IMR-90 (cell line): ENCODE results near the gene WDR54. TPM values are rescaled to one million over a fixed set of nuclear protein-coding genes. Genes with fewer than 3 reads are reported as not detected.

ENCODE experiments used
- ATAC-seq: fragments of 200-7000 bp; cut with Tn5 transposase; 2 replicates; pipeline ENCODE4 v1.9.1; 2020; ENCODE audit warnings: low read depth, mild to moderate bottlenecking, moderate library complexity
- BruUV-seq: library from RNA; stranded (reverse); fragments of 400-500 nt; replicated peaks from 2 replicates; lab custom pipeline; 2021; lab: Mats Ljungman, UMichigan
- CTCF ChIA-PET: fragments of 300-600 bp; formaldehyde crosslinking; extraction: SDS; loops from one replicate; lab custom pipeline; 2021; ENCODE audit warnings: antibody characterized with exemption; lab: Yijun Ruan, JAX
- POLR2A ChIA-PET: fragments of 300-600 bp; sonication (Branson Sonifier 250); formaldehyde crosslinking; loops from one replicate; lab custom pipeline; 2022; ENCODE audit warnings: antibody characterized with exemption; ENCODE audit not compliant: unreplicated experiment; lab: Charles Lee
- DNase-seq: peaks from one replicate; pipeline ENCODE4 v3.0.0; 2013
- H2AFZ ChIP-seq: replicated peaks from 2 replicates; pipeline ENCODE3; 2013; ENCODE audit warnings: low read length, mild to moderate bottlenecking; ENCODE audit not compliant: poor library complexity
- H2AK5ac ChIP-seq: 2 replicates; pipeline ENCODE4 v1.6.1; 2013; ENCODE audit warnings: low read depth, low read length, inconsistent platforms
- H2AK9ac ChIP-seq: replicated peaks from 2 replicates; pipeline ENCODE3; 2013; ENCODE audit warnings: mild to moderate bottlenecking, low read depth, low read length, moderate library complexity; ENCODE audit not compliant: poor library complexity
- H2BK120ac ChIP-seq: 2 replicates; pipeline ENCODE4 v1.6.1; 2013; ENCODE audit warnings: low read depth, low read length, inconsistent platforms
- H2BK15ac ChIP-seq: 3 replicates; pipeline ENCODE4 v1.6.1; 2013; ENCODE audit warnings: low read depth, low read length, inconsistent platforms
- H2BK20ac ChIP-seq: 2 replicates; pipeline ENCODE4 v1.6.1; 2013; ENCODE audit warnings: low read depth, mild to moderate bottlenecking, inconsistent platforms, low read length, moderate library complexity
- H2BK5ac ChIP-seq: 2 replicates; pipeline ENCODE4 v1.6.1; 2013; ENCODE audit warnings: mild to moderate bottlenecking, low read depth, low read length, inconsistent platforms; ENCODE audit not compliant: poor library complexity, severe bottlenecking
- H3K14ac ChIP-seq: replicated peaks from 2 replicates; pipeline ENCODE4 v1.6.1; 2013; ENCODE audit warnings: low read depth, low read length, inconsistent platforms
- H3K18ac ChIP-seq: 2 replicates; pipeline ENCODE4 v1.6.1; 2013; ENCODE audit warnings: low read depth, low read length, control low read depth
- H3K23ac ChIP-seq: 2 replicates; pipeline ENCODE4 v1.6.1; 2013; ENCODE audit warnings: low read depth, low read length, inconsistent platforms
- H3K27ac ChIP-seq: 2 replicates; pipeline ENCODE4 v1.5.1; 2013; ENCODE audit warnings: mild to moderate bottlenecking, control low read depth, low read length; ENCODE audit not compliant: insufficient read depth
- H3K27me3 ChIP-seq: 2 replicates; pipeline ENCODE4 v1.6.1; 2013; ENCODE audit warnings: low read length; ENCODE audit not compliant: control insufficient read depth, insufficient read depth
- H3K36me3 ChIP-seq: 2 replicates; pipeline ENCODE4 v1.6.1; 2013; ENCODE audit warnings: low read length, mixed read lengths; ENCODE audit not compliant: control insufficient read depth, insufficient read depth
- H3K4ac ChIP-seq: 2 replicates; pipeline ENCODE4 v1.6.1; 2013; ENCODE audit warnings: low read depth, low read length, inconsistent platforms
- H3K4me1 ChIP-seq: 2 replicates; pipeline ENCODE4 v1.6.1; 2013; ENCODE audit warnings: low read length, mixed read lengths; ENCODE audit not compliant: control insufficient read depth, insufficient read depth
- H3K4me2 ChIP-seq: 2 replicates; pipeline ENCODE4 v1.6.1; 2013; ENCODE audit warnings: low read depth, mild to moderate bottlenecking, control low read depth, low read length, moderate library complexity
- H3K4me3 ChIP-seq: 2 replicates; pipeline ENCODE4 v1.5.1; 2013; ENCODE audit warnings: low read depth, mild to moderate bottlenecking, control low read depth, low read length, moderate library complexity; ENCODE audit not compliant: insufficient read depth
- H3K56ac ChIP-seq: 2 replicates; pipeline ENCODE4 v1.6.1; 2013; ENCODE audit warnings: low read length, inconsistent platforms; ENCODE audit not compliant: insufficient read depth; ENCODE audit errors: extremely low read depth
- H3K79me1 ChIP-seq, 2 experiments: 2 replicates each; pipeline ENCODE4 v1.6.1; 2013; ENCODE audit warnings: low read length in 2 of 2, inconsistent platforms in 1 of 2, low read depth in 1 of 2
- H3K9ac ChIP-seq: 2 replicates; pipeline ENCODE4 v1.6.1; 2013; ENCODE audit warnings: low read depth, low read length, control low read depth
- H3K9me1 ChIP-seq: 2 replicates; pipeline ENCODE4 v1.6.1; 2013; ENCODE audit warnings: low read length, inconsistent platforms; ENCODE audit not compliant: insufficient read depth
- H3K9me3 ChIP-seq: 2 replicates; pipeline ENCODE4 v1.6.1; 2013; ENCODE audit warnings: low read length; ENCODE audit not compliant: control insufficient read depth, insufficient read depth
- H4K20me1 ChIP-seq: 2 replicates; pipeline ENCODE4 v1.6.1; 2013; ENCODE audit warnings: low read length, inconsistent platforms; ENCODE audit not compliant: insufficient read depth
- H4K5ac ChIP-seq: 2 replicates; pipeline ENCODE4 v1.6.1; 2013; ENCODE audit warnings: mild to moderate bottlenecking, low read depth, low read length, control low read depth
- H4K8ac ChIP-seq, 2 experiments: 2 replicates each; pipeline ENCODE4 v1.6.1; 2013; ENCODE audit warnings: low read depth in 2 of 2, low read length in 2 of 2, control low read depth in 1 of 2, inconsistent platforms in 1 of 2
- H4K91ac ChIP-seq: 2 replicates; pipeline ENCODE4 v1.6.1; 2013; ENCODE audit warnings: low read depth, low read length, inconsistent platforms; ENCODE audit not compliant: insufficient read depth
- BHLHE40 ChIP-seq: fragments of 150-350 bp; IDR thresholded peaks from 2 replicates; pipeline ENCODE4 v1.6.1; 2016; ENCODE audit warnings: mild to moderate bottlenecking, low read depth, low read length
- CEBPB ChIP-seq: IDR thresholded peaks from 2 replicates; pipeline ENCODE4 v1.6.1; 2012; ENCODE audit warnings: low read depth, low read length, improper control_type of control experiment
- CHD1 ChIP-seq: IDR thresholded peaks from 2 replicates; pipeline ENCODE4 v1.6.1; 2012; ENCODE audit warnings: low read depth, low read length, improper control_type of control experiment
- FOS ChIP-seq: fragments of 150-350 bp; IDR thresholded peaks from 2 replicates; pipeline ENCODE4 v1.6.1; 2016; ENCODE audit warnings: low read depth, low read length
- MAFK ChIP-seq: IDR thresholded peaks from 2 replicates; pipeline ENCODE4 v1.6.1; 2012; ENCODE audit warnings: low read depth, low read length, improper control_type of control experiment
- MAZ ChIP-seq: IDR thresholded peaks from 2 replicates; pipeline ENCODE4 v1.6.1; 2012; ENCODE audit warnings: low read depth, mild to moderate bottlenecking, low read length, improper control_type of control experiment, moderate library complexity, borderline replicate concordance
- MXI1 ChIP-seq: IDR thresholded peaks from 2 replicates; pipeline ENCODE4 v1.6.1; 2012; ENCODE audit warnings: low read depth, mild to moderate bottlenecking, low read length, moderate library complexity, borderline replicate concordance
- NFE2L2 ChIP-seq: fragments of 150-350 bp; IDR thresholded peaks from 2 replicates; pipeline ENCODE4 v1.6.1; 2016; ENCODE audit warnings: low read depth, mild to moderate bottlenecking, low read length
- POLR2A ChIP-seq: IDR thresholded peaks from 2 replicates; pipeline ENCODE4 v1.6.1; 2012; ENCODE audit warnings: mild to moderate bottlenecking, low read depth, low read length
- RAD21 ChIP-seq: IDR thresholded peaks from 2 replicates; pipeline ENCODE4 v1.6.1; 2012; ENCODE audit warnings: low read length, improper control_type of control experiment
- RCOR1 ChIP-seq: IDR thresholded peaks from 2 replicates; pipeline ENCODE4 v1.6.1; 2012; ENCODE audit warnings: mild to moderate bottlenecking, low read length, improper control_type of control experiment; ENCODE audit not compliant: insufficient replicate concordance
- RFX5 ChIP-seq: IDR thresholded peaks from 2 replicates; pipeline ENCODE4 v1.8.0; 2012; ENCODE audit warnings: low read depth, mild to moderate bottlenecking, low read length, moderate library complexity
- SMC3 ChIP-seq: fragments of 150-350 bp; IDR thresholded peaks from 2 replicates; pipeline ENCODE4 v1.6.1; 2016; ENCODE audit warnings: low read depth, mild to moderate bottlenecking, antibody characterized with exemption, low read length, moderate library complexity
- WGBS, 2 experiments: methylation state at CpG; one replicate each; pipeline versions ENCODE4 v1.1.5 to v1.1.7; 2013; ENCODE audit warnings: missing lambda C conversion rate in 2 of 2; ENCODE audit not compliant: insufficient read length in 1 of 2; ENCODE audit errors: extremely low coverage in 2 of 2; 5-methylcytosine and 5-hydroxymethylcytosine counted together
- dilution Hi-C: fragments of 300-500 bp; cut with HindIII; formaldehyde crosslinking; loops from one replicate; pipeline ENCODE4 v1.14.3; 2018; ENCODE audit warnings: low sequenced_read_pairs; ENCODE audit not compliant: unreplicated experiment
- in situ Hi-C: fragments of 300-500 bp; cut with MboI; formaldehyde crosslinking; loops from 3 replicates; pipeline ENCODE4 v1.14.3; 2019; ENCODE audit warnings: low sequenced_read_pairs, inconsistent platforms, mixed read lengths
- intact Hi-C: fragments of 100-400 bp; cut with micrococcal nuclease; formaldehyde crosslinking; loops from 2 replicates; pipeline ENCODE4 v1.10.0; 2022
- polyA plus RNA-seq, 3 experiments: library from polyadenylated mRNA; depleted of rRNA; stranded (reverse); fragments of >200 nt; gene quantifications; 2 replicates each; pipeline ENCODE4 v1.2.3, GENCODE V29; 2012; ENCODE audit warnings: low replicate concordance in 1 of 3
- total RNA-seq: library from RNA; depleted of rRNA; stranded (reverse); fragments of >200 nt; gene quantifications from 2 replicates; pipeline ENCODE4 v1.2.3, GENCODE V29; 2012
- TF ChIP-seq, protein P1 (sequence below): conservative IDR thresholded peaks from 2 replicates; pipeline ENCODE4 v1.5.1; 2012; ENCODE audit warnings: mild to moderate bottlenecking, low read depth, low read length, improper control_type of control experiment
- TF ChIP-seq, protein P2 (sequence below): fragments of 150-350 bp; IDR thresholded peaks from 2 replicates; pipeline ENCODE4 v1.6.1; 2017; ENCODE audit warnings: mild to moderate bottlenecking, antibody characterized with exemption, low read length, low read depth

WDR54 gene
- total and polyA plus RNA-seq, 2 of the 4 experiments (the other 2 are of a cell fraction), result 47.9 to 57.2 TPM

DNA sequence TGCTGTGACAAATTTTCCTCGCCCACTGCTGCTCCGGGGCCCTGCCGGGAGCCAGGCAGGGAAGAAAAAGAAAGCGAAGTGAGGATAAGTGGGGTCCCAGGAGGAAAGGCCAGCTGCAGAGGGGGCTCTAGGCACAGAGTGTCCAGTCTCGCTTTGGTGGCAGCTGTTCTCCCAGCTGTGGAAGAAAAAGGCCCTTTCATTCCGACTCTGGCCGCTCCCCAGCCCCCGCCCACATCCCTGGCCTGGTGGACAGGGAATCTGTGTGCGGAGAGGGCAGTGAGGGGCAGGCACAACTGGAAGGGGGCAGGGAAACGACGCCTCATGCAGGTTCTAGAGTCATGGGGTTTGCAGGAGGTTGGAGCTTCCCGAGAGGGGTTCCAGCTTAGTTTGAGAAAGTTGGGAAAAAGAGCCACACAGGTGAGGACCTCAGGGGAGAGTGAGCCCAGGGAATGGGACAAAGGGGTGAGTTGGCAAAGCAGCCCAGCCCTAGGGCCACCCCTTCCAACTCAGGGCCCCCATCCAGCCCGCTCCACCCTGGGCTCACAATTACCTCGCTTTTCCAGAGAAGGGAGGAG is 18.4 kb downstream of the WDR54 start:
- peak overlapping the region; percentile 95 for H2AK5ac ChIP-seq
- H3K18ac ChIP-seq, result peak overlapping the region; percentile 22
- peak; percentile 46 for DNase-seq
- H2BK120ac ChIP-seq, result peak overlapping the region; percentile 77
- H3K27me3 ChIP-seq, result peaks cover 2% of the 10 kb centered on the region; the same call in 1 of the 2 replicates
- in situ Hi-C loops, result no loop called here
- H3K23ac ChIP-seq, result peak overlapping the region; percentile 91
- no peaks in the 10 kb centered on the region; the same call in 1 of the 2 replicates for H3K36me3 ChIP-seq
- H3K27ac ChIP-seq, result peak overlapping the region; percentile 66
- H3K56ac ChIP-seq, result peak overlapping the region; percentile 67
- H3K9ac ChIP-seq, result peak overlapping the region; percentile 83
- peak overlapping the region; percentile 89 for H3K4me2 ChIP-seq
- H2BK20ac ChIP-seq, result no peak overlapping the region
- no peaks in the 10 kb centered on the region for H3K9me3 ChIP-seq
- peaks cover 23% of the 10 kb centered on the region for H3K4me1 ChIP-seq
- H3K9me1 ChIP-seq, result peaks cover 21% of the 10 kb centered on the region
- peak overlapping the region; percentile 87 to 94 for H4K8ac ChIP-seq
- peak overlapping the region; percentile 48 for H3K4me3 ChIP-seq
- peak overlapping the region; percentile 45; the same call in 1 of the 3 replicates for H2BK15ac ChIP-seq
- peak overlapping the region; percentile 93 for H4K91ac ChIP-seq
- ChIA-PET CTCF (no interaction called here), POLR2A (interaction anchor here (0.9 kb wide), 1 partner anchor 15 kb away, joined by 4 read pairs; the partner anchor contains the start of gene INO80B)
- 0 out of 2 replicates have a peak, but pooled peaks cover 3% of the 10 kb centered on the region for H4K20me1 ChIP-seq
- peak overlapping the region; percentile 93 for H3K14ac ChIP-seq
- H4K5ac ChIP-seq, result peak overlapping the region; percentile 31
- peaks cover 23 to 48% of the 10 kb centered on the region in 2 experiments for H3K79me1 ChIP-seq
- peak overlapping the region; percentile 99 for H2AK9ac ChIP-seq
- intact Hi-C loops, result loop anchor here (1.0 kb wide), 1 partner anchor 14 kb away; no protein-coding TSS in a partner anchor
- dilution Hi-C loops, result no loop called here
- H2AFZ ChIP-seq, result peak overlapping the region; percentile 94
- 0% methylated on average over 4 of the region's 14 CpGs; no CpG with 5 or more reads in 1 of the 2 experiments for WGBS, 2 experiments
- ATAC-seq, result peak; percentile 73
- peak overlapping the region; percentile 95 for H3K4ac ChIP-seq
- H2BK5ac ChIP-seq, result peak overlapping the region; percentile 52
- no TSS peak for BruUV-seq
- TF ChIP-seq, protein P1, sequence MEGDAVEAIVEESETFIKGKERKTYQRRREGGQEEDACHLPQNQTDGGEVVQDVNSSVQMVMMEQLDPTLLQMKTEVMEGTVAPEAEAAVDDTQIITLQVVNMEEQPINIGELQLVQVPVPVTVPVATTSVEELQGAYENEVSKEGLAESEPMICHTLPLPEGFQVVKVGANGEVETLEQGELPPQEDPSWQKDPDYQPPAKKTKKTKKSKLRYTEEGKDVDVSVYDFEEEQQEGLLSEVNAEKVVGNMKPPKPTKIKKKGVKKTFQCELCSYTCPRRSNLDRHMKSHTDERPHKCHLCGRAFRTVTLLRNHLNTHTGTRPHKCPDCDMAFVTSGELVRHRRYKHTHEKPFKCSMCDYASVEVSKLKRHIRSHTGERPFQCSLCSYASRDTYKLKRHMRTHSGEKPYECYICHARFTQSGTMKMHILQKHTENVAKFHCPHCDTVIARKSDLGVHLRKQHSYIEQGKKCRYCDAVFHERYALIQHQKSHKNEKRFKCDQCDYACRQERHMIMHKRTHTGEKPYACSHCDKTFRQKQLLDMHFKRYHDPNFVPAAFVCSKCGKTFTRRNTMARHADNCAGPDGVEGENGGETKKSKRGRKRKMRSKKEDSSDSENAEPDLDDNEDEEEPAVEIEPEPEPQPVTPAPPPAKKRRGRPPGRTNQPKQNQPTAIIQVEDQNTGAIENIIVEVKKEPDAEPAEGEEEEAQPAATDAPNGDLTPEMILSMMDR, result no peak
- TF ChIP-seq CEBPB, result no peak
- TF ChIP-seq MXI1, result no peak
- TF ChIP-seq MAZ, result no peak
- no peak for TF ChIP-seq RCOR1
- no peak for TF ChIP-seq CHD1
- TF ChIP-seq FOS, result no peak
- TF ChIP-seq RFX5, result no peak
- no peak for TF ChIP-seq RAD21
- TF ChIP-seq, protein P2, sequence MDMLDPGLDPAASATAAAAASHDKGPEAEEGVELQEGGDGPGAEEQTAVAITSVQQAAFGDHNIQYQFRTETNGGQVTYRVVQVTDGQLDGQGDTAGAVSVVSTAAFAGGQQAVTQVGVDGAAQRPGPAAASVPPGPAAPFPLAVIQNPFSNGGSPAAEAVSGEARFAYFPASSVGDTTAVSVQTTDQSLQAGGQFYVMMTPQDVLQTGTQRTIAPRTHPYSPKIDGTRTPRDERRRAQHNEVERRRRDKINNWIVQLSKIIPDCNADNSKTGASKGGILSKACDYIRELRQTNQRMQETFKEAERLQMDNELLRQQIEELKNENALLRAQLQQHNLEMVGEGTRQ, result no peak
- no peak for TF ChIP-seq MAFK
- no peak for TF ChIP-seq NFE2L2
- no peak for TF ChIP-seq BHLHE40
- no peak for TF ChIP-seq POLR2A
- no peak for TF ChIP-seq SMC3
